Measurements from ENCODE around the gene HS6ST3. TPM values are rescaled to one million over a fixed set of nuclear protein-coding genes. Genes with fewer than 3 reads are reported as not detected.

Gene HS6ST3
- total and polyA plus RNA-seq, 12 donors = 2.1 to 27.1 (median 6.2) TPM

DNA sequence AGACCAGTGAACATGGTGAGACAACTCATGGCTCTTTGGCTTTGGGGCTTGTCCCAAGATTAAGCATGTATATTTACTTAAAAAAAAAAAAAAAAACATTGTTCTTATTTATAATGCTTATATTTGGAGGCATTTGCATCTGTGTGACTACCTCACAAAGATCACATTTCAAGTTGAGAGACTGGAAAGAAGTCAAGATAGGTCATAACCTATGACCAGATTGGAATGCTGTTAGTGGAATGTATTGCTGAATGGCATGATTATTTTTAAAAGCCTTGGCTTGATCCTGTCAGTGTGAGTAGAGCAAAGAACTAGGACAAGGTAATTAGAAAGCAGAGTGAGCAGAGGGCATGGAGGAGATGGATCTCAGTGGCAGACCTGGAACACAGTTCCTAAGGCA lies 689.8 kb downstream of the HS6ST3 start:
- no peak overlapping the region for H3K27ac ChIP-seq
- no peaks in the 10 kb centered on the region for H3K36me3 ChIP-seq (replicated peaks in 1 of 2)
- no peak for TF ChIP-seq POLR2A (IDR thresholded peaks at IDR 0.05)
- TF ChIP-seq, protein P1, sequence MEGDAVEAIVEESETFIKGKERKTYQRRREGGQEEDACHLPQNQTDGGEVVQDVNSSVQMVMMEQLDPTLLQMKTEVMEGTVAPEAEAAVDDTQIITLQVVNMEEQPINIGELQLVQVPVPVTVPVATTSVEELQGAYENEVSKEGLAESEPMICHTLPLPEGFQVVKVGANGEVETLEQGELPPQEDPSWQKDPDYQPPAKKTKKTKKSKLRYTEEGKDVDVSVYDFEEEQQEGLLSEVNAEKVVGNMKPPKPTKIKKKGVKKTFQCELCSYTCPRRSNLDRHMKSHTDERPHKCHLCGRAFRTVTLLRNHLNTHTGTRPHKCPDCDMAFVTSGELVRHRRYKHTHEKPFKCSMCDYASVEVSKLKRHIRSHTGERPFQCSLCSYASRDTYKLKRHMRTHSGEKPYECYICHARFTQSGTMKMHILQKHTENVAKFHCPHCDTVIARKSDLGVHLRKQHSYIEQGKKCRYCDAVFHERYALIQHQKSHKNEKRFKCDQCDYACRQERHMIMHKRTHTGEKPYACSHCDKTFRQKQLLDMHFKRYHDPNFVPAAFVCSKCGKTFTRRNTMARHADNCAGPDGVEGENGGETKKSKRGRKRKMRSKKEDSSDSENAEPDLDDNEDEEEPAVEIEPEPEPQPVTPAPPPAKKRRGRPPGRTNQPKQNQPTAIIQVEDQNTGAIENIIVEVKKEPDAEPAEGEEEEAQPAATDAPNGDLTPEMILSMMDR (IDR thresholded peaks at IDR 0.05) = no peak
- no peaks in the 10 kb centered on the region for H3K4me1 ChIP-seq (replicated peaks in 1 of 2)
- intact Hi-C loops (cut with DNase I) = no loop called here
- no peaks in the 10 kb centered on the region for H3K27me3 ChIP-seq
- H3K9me3 ChIP-seq (replicated peaks in 1 of 3) = peaks cover 0 to 6% (median 0%) of the 10 kb centered on the region in 3 donors
- no peak for DNase-seq
- no peak overlapping the region for H3K4me3 ChIP-seq

DNA sequence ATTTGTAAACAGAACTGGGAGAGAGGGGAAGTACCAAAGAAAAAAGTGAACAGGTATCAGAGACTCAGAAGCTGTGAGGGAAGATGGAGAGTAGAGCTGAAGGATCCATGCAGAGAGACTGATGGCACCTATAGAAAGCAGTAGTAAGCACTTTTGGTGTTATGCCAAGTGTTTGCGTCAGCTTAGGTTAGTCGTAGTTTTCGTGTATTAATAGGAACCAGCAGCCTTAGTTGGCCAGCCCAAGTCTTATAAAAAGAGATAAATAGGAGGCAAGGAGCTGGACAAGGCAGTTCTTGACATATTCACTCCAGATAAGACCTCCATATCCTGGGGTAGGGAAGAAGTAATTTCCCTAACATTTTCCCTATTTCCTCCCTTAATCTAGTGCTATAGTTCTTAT lies 690.2 kb downstream of the HS6ST3 start:
- no peak overlapping the region for H3K4me3 ChIP-seq
- H3K9me3 ChIP-seq (replicated peaks in 1 of 3) = peaks cover 0 to 6% (median 0%) of the 10 kb centered on the region in 3 donors
- intact Hi-C loops (cut with DNase I) = no loop called here
- no peak overlapping the region for H3K27ac ChIP-seq
- no peak for DNase-seq
- no peaks in the 10 kb centered on the region for H3K27me3 ChIP-seq
- H3K4me1 ChIP-seq (replicated peaks in 1 of 2) = no peaks in the 10 kb centered on the region
- 79 to 85% (median 83%) methylated on average over 3 of the region's 3 CpGs for WGBS, 4 donors
- no peak for TF ChIP-seq POLR2A (IDR thresholded peaks at IDR 0.05)
- H3K36me3 ChIP-seq (replicated peaks in 1 of 2) = no peaks in the 10 kb centered on the region

DNA sequence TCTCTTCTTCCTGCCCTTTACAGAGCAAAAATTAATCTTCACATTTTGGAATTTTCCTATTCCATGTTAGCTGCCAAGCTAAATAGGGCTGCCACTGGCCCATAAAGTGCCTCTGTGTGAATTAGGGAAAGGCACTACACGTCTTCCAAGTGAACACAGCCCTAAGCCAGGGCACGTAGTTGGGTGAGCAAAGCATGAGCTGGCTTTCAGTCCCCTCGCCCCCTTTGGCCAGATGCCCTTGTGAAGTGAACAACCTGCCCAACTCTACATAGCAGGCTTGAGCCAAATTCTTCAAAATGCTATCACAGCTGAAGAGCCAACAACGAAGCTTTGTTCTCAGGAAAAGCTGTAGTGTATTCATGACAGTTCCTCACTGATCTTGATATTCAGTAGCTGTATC lies 691.2 kb downstream of the HS6ST3 start:
- 53 to 64% (median 61%) methylated on average over 3 to 4 of the region's 4 CpGs for WGBS, 4 donors
- Histone ChIP-seq H3K4me1 (replicated peaks in 1 of 2) (no peaks in the 10 kb centered on the region), H3K4me3 (no peak overlapping the region), H3K27ac (no peak overlapping the region), H3K36me3 (replicated peaks in 1 of 2) (no peaks in the 10 kb centered on the region), H3K9me3 (replicated peaks in 1 of 3) (peaks cover 0 to 6% (median 0%) of the 10 kb centered on the region in 3 donors), H3K27me3 (no peaks in the 10 kb centered on the region)
- DNase-seq = peak in 2 of 7 donors; percentile 18 to 21
- intact Hi-C loops (cut with DNase I) = no loop called here
- no peak for TF ChIP-seq POLR2A (IDR thresholded peaks at IDR 0.05)
- TF ChIP-seq, protein P1 (IDR thresholded peaks at IDR 0.05) = no peak

DNA sequence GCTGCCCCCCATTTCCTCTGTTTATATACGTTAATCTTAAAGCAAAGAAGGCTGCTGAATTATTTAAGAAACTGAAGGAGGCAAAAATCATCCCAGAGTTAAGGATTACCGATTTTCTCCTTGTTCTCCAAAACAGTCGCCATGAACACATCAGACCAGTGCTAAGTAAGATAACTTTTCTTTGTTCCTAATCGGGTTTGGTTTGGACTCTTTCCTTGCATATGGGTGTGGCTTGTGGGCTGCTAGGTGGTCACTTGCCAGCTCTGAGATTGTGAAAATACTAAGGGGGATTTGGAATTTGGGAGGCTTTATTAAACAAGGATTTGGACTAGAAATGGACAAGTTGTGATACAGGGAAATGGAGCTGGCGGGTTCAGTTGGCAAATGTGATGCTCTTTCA lies 692.3 kb downstream of the HS6ST3 start:
- Histone ChIP-seq H3K27ac (no peak overlapping the region), H3K4me1 (replicated peaks in 1 of 2) (no peaks in the 10 kb centered on the region), H3K27me3 (no peaks in the 10 kb centered on the region), H3K36me3 (replicated peaks in 1 of 2) (no peaks in the 10 kb centered on the region), H3K4me3 (no peak overlapping the region), H3K9me3 (replicated peaks in 1 of 3) (peaks cover 0 to 6% (median 0%) of the 10 kb centered on the region in 3 donors)
- TF ChIP-seq, protein P1 (IDR thresholded peaks at IDR 0.05) = no peak
- TF ChIP-seq POLR2A (IDR thresholded peaks at IDR 0.05) = no peak
- DNase-seq = no peak
- WGBS, 4 donors = 73 to 83% (median 80%) methylated on average over 5 of the region's 5 CpGs
- intact Hi-C loops (cut with DNase I) = no loop called here

GRCh38 chr13:96783057-96783456 lies 693.1 kb downstream of the HS6ST3 start:
- no peaks in the 10 kb centered on the region for H3K9me3 ChIP-seq (replicated peaks in 1 of 3)
- no peak overlapping the region for H3K4me3 ChIP-seq
- intact Hi-C loops (cut with DNase I) = no loop called here
- no peak overlapping the region for H3K27ac ChIP-seq
- H3K36me3 ChIP-seq (replicated peaks in 1 of 2) = no peaks in the 10 kb centered on the region
- DNase-seq = no peak
- H3K4me1 ChIP-seq (replicated peaks in 1 of 2) = no peaks in the 10 kb centered on the region
- H3K27me3 ChIP-seq = no peaks in the 10 kb centered on the region
- no peak for TF ChIP-seq POLR2A (IDR thresholded peaks at IDR 0.05)
- TF ChIP-seq, protein P1 (IDR thresholded peaks at IDR 0.05) = no peak
- WGBS, 4 donors = 74 to 86% (median 82%) methylated on average over 2 of the region's 2 CpGs

All from adrenal gland (tissue), 12 donors.